ENCODE measurements around the gene DLG2.

DNA sequence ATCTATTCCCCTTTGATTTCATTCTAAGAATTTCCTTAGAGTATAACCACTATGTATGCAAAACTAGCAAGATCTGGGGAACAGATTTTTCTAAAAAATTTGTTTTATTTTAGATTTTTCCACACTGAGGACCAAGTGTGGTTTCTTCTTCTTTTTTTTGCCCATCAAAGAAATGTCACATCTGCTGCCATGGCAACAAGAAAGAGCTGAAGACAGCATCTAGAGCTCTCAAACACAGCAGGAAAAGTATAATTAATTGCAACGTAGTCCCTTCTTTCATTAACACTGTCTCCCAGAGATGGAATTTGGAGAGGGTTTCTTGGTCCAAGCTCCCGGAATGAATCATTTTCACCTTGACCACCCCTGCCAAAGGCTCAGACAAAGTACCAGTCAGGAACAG is 2084.3 kb downstream of the DLG2 start:
- TF ChIP-seq, protein P1, sequence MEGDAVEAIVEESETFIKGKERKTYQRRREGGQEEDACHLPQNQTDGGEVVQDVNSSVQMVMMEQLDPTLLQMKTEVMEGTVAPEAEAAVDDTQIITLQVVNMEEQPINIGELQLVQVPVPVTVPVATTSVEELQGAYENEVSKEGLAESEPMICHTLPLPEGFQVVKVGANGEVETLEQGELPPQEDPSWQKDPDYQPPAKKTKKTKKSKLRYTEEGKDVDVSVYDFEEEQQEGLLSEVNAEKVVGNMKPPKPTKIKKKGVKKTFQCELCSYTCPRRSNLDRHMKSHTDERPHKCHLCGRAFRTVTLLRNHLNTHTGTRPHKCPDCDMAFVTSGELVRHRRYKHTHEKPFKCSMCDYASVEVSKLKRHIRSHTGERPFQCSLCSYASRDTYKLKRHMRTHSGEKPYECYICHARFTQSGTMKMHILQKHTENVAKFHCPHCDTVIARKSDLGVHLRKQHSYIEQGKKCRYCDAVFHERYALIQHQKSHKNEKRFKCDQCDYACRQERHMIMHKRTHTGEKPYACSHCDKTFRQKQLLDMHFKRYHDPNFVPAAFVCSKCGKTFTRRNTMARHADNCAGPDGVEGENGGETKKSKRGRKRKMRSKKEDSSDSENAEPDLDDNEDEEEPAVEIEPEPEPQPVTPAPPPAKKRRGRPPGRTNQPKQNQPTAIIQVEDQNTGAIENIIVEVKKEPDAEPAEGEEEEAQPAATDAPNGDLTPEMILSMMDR (IDR thresholded peaks at IDR 0.05) = no peak
- TF ChIP-seq POLR2A (IDR thresholded peaks at IDR 0.05) = no peak
